ENCODE measurements around the gene FBXL17. TPM values are rescaled to one million over a fixed set of nuclear protein-coding genes. Genes with fewer than 3 reads are reported as not detected.

FBXL17 gene
- total RNA-seq, 1 donor from 2014 or later: 27.1 TPM

DNA sequence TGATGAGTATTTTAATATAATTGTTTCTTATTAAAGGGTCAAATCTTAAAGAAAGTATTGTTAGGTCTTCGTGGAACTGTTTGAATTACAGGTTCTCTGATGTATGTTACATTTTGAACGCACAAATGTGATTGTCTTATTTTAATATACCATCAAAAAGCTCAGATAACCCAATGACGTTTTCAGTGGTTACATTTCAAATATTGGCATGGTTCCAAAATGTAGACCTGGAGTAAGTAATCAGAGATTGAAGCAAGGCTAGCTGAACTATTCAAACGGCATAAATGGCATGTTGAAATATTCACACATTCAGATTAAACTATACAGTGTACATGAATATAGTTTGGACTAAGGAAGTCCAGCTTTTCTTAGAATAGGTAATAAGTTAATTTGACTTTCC lies 429.4 kb downstream of the FBXL17 start:
- DNase-seq (ENCODE audit: low spot score): no peak

DNA sequence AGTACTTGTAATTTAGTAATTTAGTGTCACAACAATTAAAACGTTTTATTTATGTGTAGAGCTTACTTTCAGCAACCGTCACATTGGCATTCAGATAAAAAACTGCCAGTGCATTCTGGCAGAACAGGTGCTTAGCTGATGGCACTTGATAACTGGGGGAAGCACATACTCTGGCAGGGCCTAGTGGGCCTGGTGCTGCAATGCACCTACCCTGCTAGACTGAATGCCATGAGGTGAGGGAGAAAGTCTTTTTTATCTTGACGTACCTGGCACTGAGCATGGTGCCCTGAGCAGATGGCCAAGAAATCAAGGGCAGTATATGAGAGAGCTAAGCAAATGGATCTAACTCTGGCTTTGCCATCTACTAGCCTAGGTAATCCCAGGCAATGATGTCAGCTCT lies 430.6 kb downstream of the FBXL17 start:
- DNase-seq (ENCODE audit: low spot score): no peak

DNA sequence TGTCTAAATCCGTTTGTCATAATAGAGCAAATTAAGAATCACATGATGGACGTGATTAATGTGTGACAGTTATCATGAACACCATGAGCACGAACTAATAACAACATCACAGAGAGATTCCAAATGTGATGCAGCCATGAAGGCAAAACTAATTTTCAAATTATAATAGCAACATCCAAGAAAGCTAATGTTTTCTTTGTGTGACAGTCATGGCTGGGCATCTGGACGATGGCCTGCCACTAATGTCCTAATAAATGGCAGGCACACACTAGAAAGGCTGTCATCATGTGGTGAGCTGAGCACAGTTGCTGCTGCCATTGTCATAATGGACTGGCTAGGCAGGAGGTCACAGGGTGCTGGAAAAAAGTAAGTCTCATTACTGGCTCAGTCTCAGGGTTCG lies 431.1 kb downstream of the FBXL17 start:
- DNase-seq (ENCODE audit: low spot score): no peak

- no peak for DNase-seq (ENCODE audit: low spot score)
These were observed 432.1 kb downstream of the FBXL17 start for GRCh38 chr5:107949688-107950341.

GRCh38 chr5:107948377-107948776 lies 433.5 kb downstream of the FBXL17 start:
- DNase-seq (ENCODE audit: low spot score): no peak

DNA sequence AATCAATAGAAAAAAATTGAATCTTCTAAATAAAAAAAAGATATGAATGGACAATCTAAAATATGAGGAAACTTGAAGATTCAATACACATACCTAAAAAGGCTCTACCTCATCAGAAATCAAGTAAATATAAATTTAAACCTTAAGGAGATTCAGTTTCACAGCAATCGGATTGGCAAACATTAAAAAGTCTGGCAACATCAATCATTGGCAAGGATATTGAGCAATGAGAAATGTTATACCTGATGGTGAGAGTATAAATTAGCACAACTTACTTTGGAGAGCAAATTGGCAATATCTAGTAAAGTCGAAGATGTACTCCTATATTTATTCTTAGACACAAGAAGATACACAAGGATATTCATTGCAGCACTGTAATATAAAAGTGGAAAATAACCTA lies 436.8 kb downstream of the FBXL17 start:
- no peak for DNase-seq (ENCODE audit: low spot score)

DNA sequence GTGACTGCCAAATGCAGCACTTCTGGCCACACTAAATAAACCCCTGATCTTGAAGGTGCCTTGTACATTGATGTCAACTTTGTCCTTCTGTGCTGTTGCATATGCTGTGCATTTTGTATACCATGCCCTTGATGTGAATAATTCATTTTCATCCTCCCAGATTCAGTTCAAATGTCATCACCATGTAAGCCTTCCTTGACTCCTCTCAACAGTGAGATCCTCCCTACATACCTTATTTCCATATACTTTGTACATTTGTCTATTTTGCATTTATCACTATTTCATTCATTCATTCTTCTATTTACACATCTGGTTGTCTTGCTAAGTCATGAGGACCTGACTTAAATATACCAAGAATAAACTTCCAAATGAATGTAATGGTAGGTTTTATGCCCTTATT lies 438.0 kb downstream of the FBXL17 start:
- DNase-seq (ENCODE audit: low spot score): no peak

GRCh38 chr5:107941036-107941435 lies 440.9 kb downstream of the FBXL17 start:
- DNase-seq (ENCODE audit: low spot score): no peak

- DNase-seq (ENCODE audit: low spot score): no peak
These were observed 444.1 kb downstream of the FBXL17 start for GRCh38 chr5:107937651-107938355.

- no peak for DNase-seq (ENCODE audit: low spot score)
These were observed 444.7 kb downstream of the FBXL17 start for GRCh38 chr5:107937204-107937603.

DNA sequence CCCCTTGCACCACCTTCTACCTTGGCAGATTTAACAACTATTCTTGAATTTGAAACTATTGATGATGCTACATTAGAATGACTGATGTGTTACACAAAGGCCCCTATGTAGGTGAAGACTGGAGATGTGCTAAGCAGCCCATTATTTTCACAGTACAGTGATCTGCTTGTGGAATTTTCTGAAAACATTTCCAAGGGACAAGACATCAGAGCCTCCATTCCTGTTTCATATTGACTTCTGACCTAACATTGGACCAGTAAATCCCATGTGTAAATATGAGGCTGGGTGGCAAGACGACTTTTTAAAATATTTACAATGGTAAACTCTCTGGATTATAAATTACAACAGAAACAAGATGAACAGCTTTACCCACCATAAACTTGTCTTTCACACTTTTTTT lies 445.4 kb downstream of the FBXL17 start:
- no peak for DNase-seq (ENCODE audit: low spot score)

DNA sequence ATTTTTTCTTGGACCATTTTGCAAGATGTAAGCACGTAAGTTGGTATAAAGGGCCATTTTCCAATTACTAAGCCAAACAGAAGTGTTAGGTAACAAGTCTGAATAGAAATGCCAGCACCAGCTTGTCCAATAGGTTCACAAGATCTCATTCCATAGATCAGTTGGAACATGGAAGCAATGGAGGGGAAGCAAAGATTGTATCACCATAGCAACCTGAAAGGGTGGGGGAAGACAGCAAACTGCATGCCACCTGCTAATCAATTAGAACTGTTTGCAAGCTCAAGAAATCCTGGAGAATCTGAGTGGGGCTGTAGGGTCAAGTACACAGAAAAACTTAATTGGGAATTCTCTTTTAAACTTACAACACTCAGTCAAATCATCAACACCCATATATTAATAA lies 446.3 kb downstream of the FBXL17 start:
- DNase-seq (ENCODE audit: low spot score): no peak

DNA sequence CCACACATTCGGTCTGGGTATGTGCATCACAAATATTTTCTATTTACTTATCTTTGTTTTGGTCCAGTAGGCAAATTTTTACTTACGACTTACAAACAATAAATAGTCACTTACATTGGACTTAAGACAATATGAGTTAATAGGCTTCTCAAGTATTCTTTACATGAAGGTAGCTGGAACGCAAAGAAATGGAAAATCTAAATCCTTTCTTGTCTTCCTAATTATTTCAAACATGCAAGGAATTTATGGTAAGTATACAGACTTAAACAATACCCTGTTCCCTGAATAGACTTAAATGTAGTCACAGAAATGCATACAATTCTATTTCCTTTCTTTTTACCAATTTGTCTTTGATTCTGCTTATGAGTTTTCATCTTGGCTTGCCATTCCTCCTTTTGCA lies 448.6 kb downstream of the FBXL17 start:
- DNase-seq (ENCODE audit: low spot score): no peak

DNA sequence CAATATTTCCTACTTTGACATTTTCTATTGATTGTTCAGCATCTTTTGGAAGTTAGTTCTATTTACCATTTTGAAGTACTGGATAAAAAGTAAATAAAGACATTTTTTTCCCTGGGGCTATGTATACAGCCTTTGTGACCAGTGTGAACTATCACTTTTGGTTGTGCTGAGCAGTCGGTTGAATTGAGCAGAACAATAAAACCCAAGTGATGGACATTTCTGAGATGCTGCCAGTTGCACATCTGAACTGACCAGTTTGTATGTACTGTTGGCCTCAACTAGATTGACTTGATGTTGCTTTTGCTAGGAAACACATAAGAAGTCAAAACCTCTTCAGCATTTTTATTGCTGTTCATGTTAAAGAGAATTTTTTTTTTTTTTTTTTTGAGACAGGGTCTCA lies 451.0 kb downstream of the FBXL17 start:
- no peak for DNase-seq (ENCODE audit: low spot score)

DNA sequence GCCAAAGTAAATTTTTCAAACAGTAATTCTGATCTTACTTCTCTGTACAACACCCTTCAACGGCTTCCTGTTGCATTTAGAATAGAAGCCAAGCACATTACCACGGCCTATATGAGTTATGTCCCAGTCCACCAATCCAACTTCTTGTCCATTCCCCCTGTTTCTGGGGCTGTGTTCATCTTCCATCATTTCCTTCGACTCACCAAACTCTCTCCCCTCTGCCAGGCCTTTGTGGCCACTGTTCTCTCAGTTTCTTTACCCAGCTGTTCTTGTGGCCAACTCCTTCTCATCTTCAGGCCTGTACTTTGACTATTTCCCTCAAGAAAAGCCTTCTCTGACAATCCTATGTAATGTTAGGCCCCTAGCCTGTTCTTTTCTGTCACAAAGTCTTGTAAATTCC lies 451.8 kb downstream of the FBXL17 start:
- no peak for DNase-seq (ENCODE audit: low spot score)

DNA sequence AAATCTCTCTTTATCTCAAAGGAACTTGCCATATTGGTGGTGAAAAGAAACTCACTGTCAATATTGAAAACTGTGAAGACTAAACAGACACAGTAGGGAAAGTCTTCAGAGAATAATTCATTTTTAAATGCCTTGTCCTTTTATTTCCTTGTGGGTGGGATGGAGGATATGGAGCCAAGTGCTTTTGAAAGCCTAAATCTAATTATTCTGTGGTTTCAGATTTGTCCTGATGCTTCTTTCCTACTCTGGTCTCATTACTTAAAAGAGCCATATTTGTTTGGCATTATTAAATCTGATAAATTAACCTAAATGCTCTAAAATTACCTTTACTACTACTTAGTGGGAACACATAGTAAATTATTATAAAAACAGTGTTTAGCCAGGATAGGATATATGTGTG lies 452.8 kb downstream of the FBXL17 start:
- no peak for DNase-seq (ENCODE audit: low spot score)

DNA sequence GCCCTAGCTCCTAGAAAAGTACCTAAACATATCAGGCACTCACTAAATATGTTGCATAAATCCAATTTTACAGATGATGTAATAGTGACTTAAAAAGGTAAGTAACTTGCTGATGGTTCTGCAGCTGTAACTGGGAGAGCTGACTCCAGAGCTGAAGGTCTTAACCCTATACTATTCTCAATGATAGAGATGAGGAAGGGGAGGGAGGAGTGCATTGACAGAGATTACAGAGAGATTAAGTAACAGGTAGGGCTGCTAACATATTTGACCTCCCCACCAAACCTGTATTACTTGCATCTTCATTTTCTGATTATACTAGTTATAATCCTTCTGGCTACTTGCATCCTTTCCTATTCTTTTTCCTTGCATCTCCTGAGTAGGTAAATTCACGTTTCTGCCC lies 455.8 kb downstream of the FBXL17 start:
- no peak for DNase-seq (ENCODE audit: low spot score)

GRCh38 chr5:107925200-107925599 lies 456.7 kb downstream of the FBXL17 start:
- no peak for DNase-seq (ENCODE audit: low spot score)

DNA sequence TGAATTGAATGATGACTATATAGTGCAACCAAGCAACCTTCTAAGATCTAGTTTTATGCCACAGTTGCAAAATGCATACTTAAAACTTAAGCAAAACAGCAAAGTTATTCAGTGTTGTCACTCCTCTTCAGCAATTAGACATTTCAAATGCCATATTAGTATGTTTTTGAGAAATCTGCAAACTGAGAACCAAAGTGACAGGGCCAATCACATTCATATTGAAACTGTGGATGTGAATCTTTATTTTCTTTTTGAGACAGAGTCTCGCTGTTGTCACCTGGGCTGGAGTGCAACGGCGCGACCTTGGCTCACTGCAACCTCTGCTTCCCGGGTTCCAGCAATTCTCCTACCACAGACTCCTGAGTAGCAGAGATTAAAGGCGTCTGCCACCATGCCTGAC lies 461.9 kb downstream of the FBXL17 start:
- DNase-seq (ENCODE audit: low spot score): no peak

- no peak for DNase-seq (ENCODE audit: low spot score)
These were observed 462.5 kb downstream of the FBXL17 start for GRCh38 chr5:107919361-107919760.

DNA sequence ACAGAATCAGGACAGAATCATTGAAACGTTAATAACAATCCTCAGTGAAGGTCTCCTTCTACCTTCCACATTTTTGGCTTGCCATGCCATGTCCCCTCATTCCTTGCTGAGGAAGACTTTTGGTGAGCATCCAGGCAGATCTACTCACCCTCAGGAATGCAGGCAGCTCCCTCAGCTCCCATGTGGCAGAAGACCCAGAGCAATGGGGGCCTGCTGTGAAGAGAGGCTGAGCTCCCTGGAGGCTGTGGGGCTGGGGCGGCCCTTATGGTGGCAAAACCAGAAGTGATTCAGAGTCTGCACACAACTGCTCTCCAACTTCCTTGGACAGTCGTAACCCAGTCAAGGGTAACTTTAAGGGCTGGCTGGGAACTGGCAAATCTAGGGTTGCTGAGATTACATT lies 463.9 kb downstream of the FBXL17 start:
- DNase-seq (ENCODE audit: low spot score): no peak

GRCh38 chr5:107916731-107917725 lies 464.9 kb downstream of the FBXL17 start:
- DNase-seq (ENCODE audit: low spot score): no peak
